PC-3 (cell line): Measurements from ENCODE around the gene CCDC126. TPM values are rescaled to one million over a fixed set of nuclear protein-coding genes. Genes with fewer than 3 reads are reported as not detected.

Source experiments
- ATAC-seq: fragments of 200-7000 bp; cut with Tn5 transposase; 2 replicates; pipeline ENCODE4 v1.9.1; 2020; ENCODE audit warnings: mild to moderate bottlenecking, moderate library complexity
- BruUV-seq: library from RNA; stranded (reverse); fragments of 400-500 nt; replicated peaks from 2 replicates; lab custom pipeline; 2021; lab: Mats Ljungman, UMichigan
- CTCF ChIA-PET: fragments of 300-600 bp; sonication (Branson Sonifier 250); formaldehyde crosslinking; loops from one replicate; lab custom pipeline; 2022; ENCODE audit warnings: antibody characterized with exemption; lab: Charles Lee
- POLR2A ChIA-PET: fragments of 300-600 bp; sonication (Branson Sonifier 250); formaldehyde crosslinking; loops from one replicate; lab custom pipeline; 2022; ENCODE audit warnings: antibody characterized with exemption; ENCODE audit not compliant: unreplicated experiment; lab: Charles Lee
- DNase-seq: peaks from one replicate; pipeline ENCODE4 v3.0.0-alpha.2; 2015
- H2AFZ ChIP-seq: fragments of 300-600 bp; sonication (generic); 2 replicates; pipeline ENCODE4 v1.6.0; 2016; ENCODE audit warnings: antibody characterized with exemption, low read length
- H3F3A ChIP-seq: fragments of 300-600 bp; sonication (generic); one replicate; pipeline ENCODE4 v1.6.0; 2017; ENCODE audit warnings: antibody characterized with exemption, low read length, control low read depth, mild to moderate bottlenecking; ENCODE audit not compliant: unreplicated experiment
- H3K27ac ChIP-seq: fragments of 300-600 bp; sonication (generic); 2 replicates; pipeline ENCODE4 v1.5.1; 2016; ENCODE audit warnings: mild to moderate bottlenecking, low read length
- H3K27me3 ChIP-seq: fragments of 300-600 bp; sonication (generic); 2 replicates; pipeline ENCODE4 v1.6.1; 2016; ENCODE audit warnings: low read length, mixed read lengths
- H3K36me3 ChIP-seq: fragments of 300-600 bp; sonication (generic); 2 replicates; pipeline ENCODE4 v1.6.1; 2016; ENCODE audit warnings: low read depth, mixed run types, low read length, mixed read lengths
- H3K4me1 ChIP-seq: fragments of 300-600 bp; sonication (generic); 2 replicates; pipeline ENCODE4 v1.5.1; 2016; ENCODE audit warnings: low read length; ENCODE audit not compliant: insufficient read depth
- H3K4me2 ChIP-seq: fragments of 300-600 bp; sonication (generic); 2 replicates; pipeline ENCODE4 v1.6.0; 2016; ENCODE audit warnings: low read length
- H3K4me3 ChIP-seq: fragments of 300-600 bp; sonication (generic); 2 replicates; pipeline ENCODE4 v1.5.1; 2016; ENCODE audit warnings: mild to moderate bottlenecking, low read length, mixed read lengths
- H3K79me2 ChIP-seq: fragments of 300-600 bp; sonication (generic); 2 replicates; pipeline ENCODE4 v1.6.1; 2017; ENCODE audit warnings: low read length, mixed read lengths
- H3K9ac ChIP-seq: fragments of 300-600 bp; sonication (generic); 2 replicates; pipeline ENCODE4 v1.6.0; 2016; ENCODE audit warnings: mild to moderate bottlenecking, low read length
- H3K9me2 ChIP-seq: fragments of 300-600 bp; sonication (generic); replicated peaks from 2 replicates; pipeline ENCODE4 v1.6.1; 2016; ENCODE audit warnings: mixed run types, low read length, mixed read lengths
- H3K9me3 ChIP-seq: fragments of 300-600 bp; sonication (generic); 2 replicates; pipeline ENCODE4 v1.6.1; 2016; ENCODE audit warnings: low read length, mixed read lengths
- H4K20me1 ChIP-seq: fragments of 300-600 bp; sonication (generic); 2 replicates; pipeline ENCODE4 v1.6.1; 2016; ENCODE audit warnings: low read length, mixed read lengths
- EZH2 ChIP-seq: fragments of 300-600 bp; sonication (generic); IDR thresholded peaks from one replicate; pipeline ENCODE4 v1.6.1; 2017; ENCODE audit warnings: antibody characterized with exemption, mild to moderate bottlenecking, low read length; ENCODE audit not compliant: unreplicated experiment
- EZH2phosphoT487 ChIP-seq: fragments of 300-600 bp; sonication (generic); IDR thresholded peaks from 2 replicates; pipeline ENCODE4 v1.6.1; 2018; ENCODE audit warnings: mild to moderate bottlenecking, antibody characterized with exemption, low read length, borderline replicate concordance
- intact Hi-C: fragments of 100-400 bp; cut with micrococcal nuclease; formaldehyde crosslinking; loops from 2 replicates; pipeline ENCODE4 v1.9.0; 2023
- total RNA-seq: library from RNA; depleted of rRNA; stranded (reverse); fragments of >200 nt; gene quantifications from 2 replicates; pipeline ENCODE4 v1.2.3, GENCODE V29; 2014
- TF ChIP-seq, protein P1 (sequence below): fragments of 300-600 bp; sonication (generic); conservative IDR thresholded peaks from 2 replicates; pipeline ENCODE4 v1.5.1; 2017; ENCODE audit warnings: antibody characterized with exemption, low read depth, mild to moderate bottlenecking, low read length

CCDC126 gene
- total RNA-seq, 1 experiment from 2014 or later: 3.2 TPM

GRCh38 chr7:23586159-23586558 is 11.0 kb upstream of the CCDC126 start:
- H3K4me3 ChIP-seq: no peak overlapping the region
- BruUV-seq: no TSS peak
- no peak overlapping the region for H3K4me2 ChIP-seq
- H3K27me3 ChIP-seq: no peaks in the 10 kb centered on the region
- H2AFZ ChIP-seq: no peak overlapping the region
- no peaks in the 10 kb centered on the region for H4K20me1 ChIP-seq
- no peaks in the 10 kb centered on the region for H3K9me3 ChIP-seq
- intact Hi-C loops: no loop called here
- TF ChIP-seq EZH2phosphoT487 (no peak), EZH2 (no peak)
- TF ChIP-seq, protein P1, sequence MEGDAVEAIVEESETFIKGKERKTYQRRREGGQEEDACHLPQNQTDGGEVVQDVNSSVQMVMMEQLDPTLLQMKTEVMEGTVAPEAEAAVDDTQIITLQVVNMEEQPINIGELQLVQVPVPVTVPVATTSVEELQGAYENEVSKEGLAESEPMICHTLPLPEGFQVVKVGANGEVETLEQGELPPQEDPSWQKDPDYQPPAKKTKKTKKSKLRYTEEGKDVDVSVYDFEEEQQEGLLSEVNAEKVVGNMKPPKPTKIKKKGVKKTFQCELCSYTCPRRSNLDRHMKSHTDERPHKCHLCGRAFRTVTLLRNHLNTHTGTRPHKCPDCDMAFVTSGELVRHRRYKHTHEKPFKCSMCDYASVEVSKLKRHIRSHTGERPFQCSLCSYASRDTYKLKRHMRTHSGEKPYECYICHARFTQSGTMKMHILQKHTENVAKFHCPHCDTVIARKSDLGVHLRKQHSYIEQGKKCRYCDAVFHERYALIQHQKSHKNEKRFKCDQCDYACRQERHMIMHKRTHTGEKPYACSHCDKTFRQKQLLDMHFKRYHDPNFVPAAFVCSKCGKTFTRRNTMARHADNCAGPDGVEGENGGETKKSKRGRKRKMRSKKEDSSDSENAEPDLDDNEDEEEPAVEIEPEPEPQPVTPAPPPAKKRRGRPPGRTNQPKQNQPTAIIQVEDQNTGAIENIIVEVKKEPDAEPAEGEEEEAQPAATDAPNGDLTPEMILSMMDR: no peak
- H3K9ac ChIP-seq: no peak overlapping the region
- H3K9me2 ChIP-seq: no peaks in the 10 kb centered on the region
- H3K79me2 ChIP-seq: no peaks in the 10 kb centered on the region
- no peak overlapping the region for H3K27ac ChIP-seq
- no peak for ATAC-seq
- ChIA-PET POLR2A (no interaction called here), CTCF (no interaction called here)
- DNase-seq: no peak
- no peaks in the 10 kb centered on the region for H3F3A ChIP-seq
- no peaks in the 10 kb centered on the region for H3K36me3 ChIP-seq
- no peaks in the 10 kb centered on the region for H3K4me1 ChIP-seq

GRCh38 chr7:23590529-23590928 is 6.7 kb upstream of the CCDC126 start:
- TF ChIP-seq EZH2 (no peak), EZH2phosphoT487 (no peak)
- TF ChIP-seq, protein P1: no peak
- Histone ChIP-seq H3F3A (no peaks in the 10 kb centered on the region), H3K27ac (no peak overlapping the region), H3K4me2 (no peak overlapping the region), H2AFZ (no peak overlapping the region), H3K79me2 (no peaks in the 10 kb centered on the region), H3K4me1 (peaks cover 5% of the 10 kb centered on the region), H3K36me3 (no peaks in the 10 kb centered on the region), H3K9me3 (no peaks in the 10 kb centered on the region), H3K4me3 (no peak overlapping the region), H3K9ac (no peak overlapping the region), H3K27me3 (no peaks in the 10 kb centered on the region), H4K20me1 (no peaks in the 10 kb centered on the region), H3K9me2 (no peaks in the 10 kb centered on the region)
- no TSS peak for BruUV-seq
- intact Hi-C loops: no loop called here
- CTCF ChIA-PET: no interaction called here
- DNase-seq: no peak
- no peak for ATAC-seq
- POLR2A ChIA-PET: no interaction called here

GRCh38 chr7:23593706-23594105 is 3.5 kb upstream of the CCDC126 start:
- TF ChIP-seq EZH2phosphoT487 (no peak), EZH2 (no peak)
- TF ChIP-seq, protein P1: no peak
- ChIA-PET POLR2A (no interaction called here), CTCF (no interaction called here)
- Histone ChIP-seq H3K4me3 (no peak overlapping the region), H3K27me3 (no peaks in the 10 kb centered on the region), H3K4me2 (no peak overlapping the region), H3K9ac (no peak overlapping the region), H2AFZ (no peak overlapping the region), H3K9me3 (no peaks in the 10 kb centered on the region), H3K36me3 (no peaks in the 10 kb centered on the region), H3K4me1 (peaks cover 20% of the 10 kb centered on the region), H3F3A (no peaks in the 10 kb centered on the region), H3K9me2 (no peaks in the 10 kb centered on the region), H3K27ac (no peak overlapping the region), H3K79me2 (0 out of 2 replicates have a peak, but pooled peaks cover 2% of the 10 kb centered on the region), H4K20me1 (no peaks in the 10 kb centered on the region)
- DNase-seq (no peak), ATAC-seq (no peak)
- no TSS peak for BruUV-seq
- intact Hi-C loops: no loop called here
